HepG2 (cell line): ENCODE results near the gene DNAJC28. TPM values are rescaled to one million over a fixed set of nuclear protein-coding genes. Genes with fewer than 3 reads are reported as not detected.

Source experiments
- BRCA1 ChIP-seq: sonication (generic); formaldehyde crosslinking; IDR thresholded peaks from 2 replicates; pipeline ENCODE4 v1.4.0; 2020; ENCODE audit warnings: missing genetic modification reagents
- HDAC6 ChIP-seq: fragments of 200-600 bp; sonication (generic); IDR thresholded peaks from 2 replicates; pipeline ENCODE4 v1.7.0; 2017; ENCODE audit warnings: mild to moderate bottlenecking, antibody characterized with exemption, low read length, low read depth
- JUN ChIP-seq: sonication (generic); formaldehyde crosslinking; IDR thresholded peaks from 2 replicates; pipeline ENCODE4 v1.4.0; 2020; ENCODE audit warnings: mild to moderate bottlenecking, missing genetic modification reagents
- KIAA2018 ChIP-seq: sonication (generic); formaldehyde crosslinking; IDR thresholded peaks from 2 replicates; pipeline ENCODE4 v1.5.0; 2020; ENCODE audit warnings: mild to moderate bottlenecking, missing genetic modification reagents, borderline replicate concordance
- MTF1 ChIP-seq: sonication (generic); formaldehyde crosslinking; IDR thresholded peaks from 2 replicates; pipeline ENCODE4 v1.5.0; 2020; ENCODE audit warnings: missing genetic modification reagents
- PAWR ChIP-seq: sonication (generic); formaldehyde crosslinking; IDR thresholded peaks from 2 replicates; pipeline ENCODE4 v1.4.0; 2020; ENCODE audit warnings: missing genetic modification reagents, mild to moderate bottlenecking, borderline replicate concordance
- RBAK ChIP-seq: sonication (generic); formaldehyde crosslinking; IDR thresholded peaks from 2 replicates; pipeline ENCODE4 v1.5.1; 2020; ENCODE audit warnings: mild to moderate bottlenecking, missing genetic modification reagents
- RBFOX2 ChIP-seq: fragments of 200-400 bp; formaldehyde crosslinking; IDR thresholded peaks from 2 replicates; pipeline ENCODE4 v1.6.1; 2017; ENCODE audit warnings: low read depth, mild to moderate bottlenecking, low read length
- RBM22 ChIP-seq: fragments of 200-400 bp; formaldehyde crosslinking; optimal IDR thresholded peaks from 2 replicates; pipeline ENCODE3; 2017; ENCODE audit warnings: mild to moderate bottlenecking, low read length, moderate library complexity
- TAF1 ChIP-seq: sonication (generic); formaldehyde crosslinking; IDR thresholded peaks from 2 replicates; pipeline ENCODE4 v1.4.0; 2020; ENCODE audit warnings: missing genetic modification reagents
- WIZ ChIP-seq: sonication (generic); formaldehyde crosslinking; IDR thresholded peaks from 2 replicates; pipeline ENCODE4 v1.5.1; 2020; ENCODE audit warnings: mild to moderate bottlenecking, missing genetic modification reagents
- ZNF205 ChIP-seq: IDR thresholded peaks from 2 replicates; pipeline ENCODE4 v1.6.1; 2018; ENCODE audit warnings: missing biosample characterization, missing genetic modification reagents
- ZNF350 ChIP-seq: sonication (generic); formaldehyde crosslinking; IDR thresholded peaks from 2 replicates; pipeline ENCODE4 v1.4.0; 2020; ENCODE audit warnings: mild to moderate bottlenecking, low read depth, missing genetic modification reagents, borderline replicate concordance
- ZNF383 ChIP-seq: sonication (generic); formaldehyde crosslinking; IDR thresholded peaks from 2 replicates; pipeline ENCODE4 v1.4.0; 2020; ENCODE audit warnings: missing genetic modification reagents, mild to moderate bottlenecking, borderline replicate concordance
- ZNF430 ChIP-seq: sonication (generic); formaldehyde crosslinking; IDR thresholded peaks from 2 replicates; pipeline ENCODE4 v1.9.0; 2021; ENCODE audit warnings: mild to moderate bottlenecking, missing genetic modification reagents
- ZNF546 ChIP-seq: sonication (generic); formaldehyde crosslinking; conservative IDR thresholded peaks from 2 replicates; pipeline ENCODE4 v1.8.1; 2023; ENCODE audit warnings: mild to moderate bottlenecking, missing genetic modification reagents
- ZNF562 ChIP-seq: sonication (generic); formaldehyde crosslinking; IDR thresholded peaks from 2 replicates; pipeline ENCODE4 v1.8.0; 2022; ENCODE audit warnings: missing genetic modification reagents, borderline replicate concordance
- ZNF703 ChIP-seq: sonication (generic); formaldehyde crosslinking; IDR thresholded peaks from 2 replicates; pipeline ENCODE4 v1.5.1; 2020; ENCODE audit warnings: missing genetic modification reagents, mild to moderate bottlenecking, moderate library complexity, borderline replicate concordance
- ZSCAN30 ChIP-seq: sonication (generic); formaldehyde crosslinking; IDR thresholded peaks from 2 replicates; pipeline ENCODE4 v1.5.0; 2020; ENCODE audit warnings: mild to moderate bottlenecking, missing genetic modification reagents
- ZSCAN9 ChIP-seq: IDR thresholded peaks from 2 replicates; pipeline ENCODE4 v1.6.1; 2016; ENCODE audit warnings: borderline replicate concordance
- polyA plus RNA-seq, 8 experiments: library from polyadenylated mRNA; depleted of rRNA in 3 of 8; stranded (reverse) in 7 of 8; unstranded in 1 of 8; fragments of >200 nt; fragmentation: Illumina TruSeq in 4 of 8; extraction: Trizol in 4 of 8; gene quantifications; 2 replicates each; pipeline versions ENCODE4 v1.2.1 to v1.2.3, GENCODE V29; 2011 to 2016; ENCODE audit warnings: low read depth in 4 of 8, missing spikeins in 1 of 8, mixed read lengths in 1 of 8; ENCODE audit not compliant: insufficient read depth in 1 of 8
- total RNA-seq, 5 experiments: library from RNA; depleted of rRNA; stranded (reverse); fragments of >200 nt; fragmentation: Illumina TruSeq; extraction: Trizol; gene quantifications; 2 replicates each; pipeline ENCODE4 v1.2.3, GENCODE V29; 2016; ENCODE audit warnings: low read depth in 1 of 5
- TF ChIP-seq, protein P1 (sequence below): sonication (generic); formaldehyde crosslinking; IDR thresholded peaks from 2 replicates; pipeline ENCODE4 v1.5.0; 2020; ENCODE audit warnings: mild to moderate bottlenecking, missing genetic modification reagents, borderline replicate concordance

The DNAJC28 gene
- total and polyA plus RNA-seq, 2 of the 13 experiments (the other 11 are each of a cell fraction or from before 2014, with no cell fraction given), result 1.5 to 3.3 TPM

DNA sequence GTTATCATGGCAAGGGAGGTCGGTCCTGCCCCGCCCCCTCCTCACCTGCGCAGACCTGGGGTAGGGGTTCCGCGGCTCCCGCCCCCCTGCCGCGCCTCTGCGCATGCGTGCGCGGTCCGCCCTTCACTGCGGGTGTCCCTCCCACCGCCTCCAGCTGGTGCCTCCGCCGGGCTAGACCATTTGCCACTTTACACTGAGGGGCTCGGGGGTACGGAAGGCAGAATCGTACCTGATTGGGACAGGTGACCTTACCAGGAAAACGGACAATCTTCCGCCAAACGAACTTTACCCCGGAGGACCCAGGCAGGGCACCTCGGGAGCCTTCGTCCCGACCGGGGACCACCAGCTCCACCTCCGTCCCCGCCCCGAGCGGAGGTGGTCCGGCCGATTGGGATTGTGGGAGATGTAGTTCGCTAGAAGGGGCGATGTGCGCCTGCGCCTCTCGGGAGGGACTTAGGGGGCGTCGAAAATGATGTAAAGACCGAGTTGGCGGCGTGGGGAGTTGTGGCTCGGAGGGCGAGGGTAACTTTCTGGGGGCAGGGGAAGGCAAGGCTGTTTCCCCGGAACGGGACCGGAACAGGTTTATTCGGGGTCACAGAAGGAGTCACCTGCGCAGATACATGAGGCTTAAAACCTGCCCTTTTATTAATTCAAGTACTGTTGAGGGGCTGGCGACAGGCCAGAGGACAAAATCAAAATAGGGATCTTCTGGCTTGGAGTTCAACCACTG lies at the start of gene DNAJC28 (continued):
- TF ChIP-seq, protein P1, sequence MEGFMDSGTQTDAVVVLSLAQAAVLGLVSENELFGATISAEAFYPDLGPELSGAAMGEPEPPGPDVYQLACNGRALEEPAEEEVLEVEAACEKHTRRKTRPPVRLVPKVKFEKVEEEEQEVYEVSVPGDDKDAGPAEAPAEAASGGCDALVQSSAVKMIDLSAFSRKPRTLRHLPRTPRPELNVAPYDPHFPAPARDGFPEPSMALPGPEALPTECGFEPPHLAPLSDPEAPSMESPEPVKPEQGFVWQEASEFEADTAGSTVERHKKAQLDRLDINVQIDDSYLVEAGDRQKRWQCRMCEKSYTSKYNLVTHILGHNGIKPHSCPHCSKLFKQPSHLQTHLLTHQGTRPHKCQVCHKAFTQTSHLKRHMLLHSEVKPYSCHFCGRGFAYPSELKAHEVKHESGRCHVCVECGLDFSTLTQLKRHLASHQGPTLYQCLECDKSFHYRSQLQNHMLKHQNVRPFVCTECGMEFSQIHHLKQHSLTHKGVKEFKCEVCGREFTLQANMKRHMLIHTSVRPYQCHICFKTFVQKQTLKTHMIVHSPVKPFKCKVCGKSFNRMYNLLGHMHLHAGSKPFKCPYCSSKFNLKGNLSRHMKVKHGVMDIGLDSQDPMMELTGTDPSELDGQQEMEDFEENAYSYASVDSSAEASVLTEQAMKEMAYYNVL, result 0 out of 2 replicates have a peak, but pooled peaks have one; percentile 8
- TF ChIP-seq PAWR (CRISPR knock-in tag), result no peak
- TF ChIP-seq BRCA1 (CRISPR knock-in tag), result no peak
- no peak for TF ChIP-seq RBAK (CRISPR knock-in tag)
- no peak for TF ChIP-seq HDAC6
- peak; percentile 80 for TF ChIP-seq RBFOX2
- TF ChIP-seq ZNF205 (CRISPR knock-in tag), result no peak
- no peak for TF ChIP-seq ZSCAN9 (CRISPR knock-in tag)
- TF ChIP-seq JUN (CRISPR knock-in tag), result no peak
- TF ChIP-seq ZNF430 (CRISPR knock-in tag), result peak; percentile 76; the same call in 1 of the 2 replicates
- TF ChIP-seq ZNF703 (CRISPR knock-in tag), result no peak
- TF ChIP-seq ZNF383 (CRISPR knock-in tag), result no peak
- TF ChIP-seq ZNF546 (CRISPR knock-in tag), result peak; percentile 62; the same call in 1 of the 2 replicates
- TF ChIP-seq ZSCAN30, result no peak
- no peak for TF ChIP-seq ZNF562
- peak; percentile 84; the same call in 1 of the 2 replicates for TF ChIP-seq ZNF350
- TF ChIP-seq TAF1 (CRISPR knock-in tag), result peak; percentile 69
- TF ChIP-seq RBM22, result no peak
- TF ChIP-seq WIZ (CRISPR knock-in tag), result no peak
- no peak for TF ChIP-seq KIAA2018
- TF ChIP-seq MTF1 (CRISPR knock-in tag), result no peak
